GM10248 (cell line): ENCODE data around the gene HOXB2.
"Not testable (repeated sequence)": the region's sequence is repeated elsewhere in the genome, so short reads cannot be mapped to it uniquely, and the experiment has no call there.

Source experiments
- CTCF ChIA-PET: fragments of 300-600 bp; sonication (Branson Sonifier 250); formaldehyde crosslinking; extraction: SDS; loops from one replicate; lab custom pipeline; 2021; ENCODE audit warnings: antibody characterized with exemption; lab: Yijun Ruan, JAX
- POLR2A ChIA-PET: fragments of 350-650 bp; sonication (Branson Sonifier 250); formaldehyde crosslinking; extraction: SDS; loops from one replicate; lab custom pipeline; 2020; ENCODE audit warnings: antibody characterized with exemption; lab: Yijun Ruan, JAX
- DNase-seq: peaks from one replicate; pipeline ENCODE4 v3.0.0; 2012; ENCODE audit errors: extremely low spot score
- CTCF ChIP-seq: IDR thresholded peaks from 2 replicates; pipeline ENCODE4 v1.5.1; 2012; ENCODE audit warnings: mild to moderate bottlenecking, low read depth; ENCODE audit errors: extremely low read depth, missing control alignments, control extremely low read depth

HOXB2 gene

GRCh38 chr17:48513666-48514455, 31.0 kb downstream of the HOXB2 start:
- ChIA-PET POLR2A (no interaction called here), CTCF (interaction anchor here (0.9 to 2.3 kb wide), 6 partner anchors 14 to 252 kb away, joined by 3 to 12 read pairs (median 4); no protein-coding TSS in a partner anchor)
- TF ChIP-seq CTCF, result no peak
- DNase-seq, result no peak

GRCh38 chr17:48513097-48513496, 31.8 kb downstream of the HOXB2 start:
- CTCF ChIA-PET, result interaction anchor here (0.9 to 2.3 kb wide), 5 partner anchors 16 to 251 kb away, joined by 3 to 12 read pairs (median 4); no protein-coding TSS in a partner anchor
- DNase-seq, result peak; percentile 31
- POLR2A ChIA-PET, result no interaction called here
- TF ChIP-seq CTCF, result no peak

GRCh38 chr17:48510761-48511604, 33.9 kb downstream of the HOXB2 start:
- ChIA-PET POLR2A (interaction anchor here (0.6 to 0.7 kb wide), 2 partner anchors 19 to 216 kb away, joined by 3 to 6 read pairs; no protein-coding TSS in a partner anchor), CTCF (interaction anchor here (0.8 to 1.7 kb wide), 7 partner anchors 13 to 163 kb away, joined by 3 to 9 read pairs (median 3); partner anchors contain the start of gene HOXB5)
- peak; percentile 62 for DNase-seq

DNA sequence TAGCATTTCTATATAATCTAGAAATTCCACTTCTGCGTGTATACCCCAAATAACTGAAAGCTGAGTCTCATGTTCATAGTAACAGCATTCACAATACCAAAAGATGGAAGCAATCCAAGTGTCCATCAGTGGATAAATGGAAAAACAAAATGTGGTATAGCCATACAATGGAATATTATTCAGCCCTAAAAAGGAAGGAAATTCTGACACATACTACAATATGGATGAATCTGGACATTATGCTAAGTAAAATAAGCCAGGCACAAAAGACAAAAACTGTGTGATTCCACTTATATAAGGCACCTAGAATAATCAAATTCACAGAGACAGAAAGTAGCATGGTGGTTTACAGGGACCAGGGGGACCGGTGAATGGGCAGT, 34.5 kb downstream of the HOXB2 start:
- ChIA-PET CTCF (interaction anchor here (0.8 to 1.7 kb wide), 4 partner anchors 13 to 83 kb away, joined by 3 to 9 read pairs (median 3); partner anchors contain the start of gene HOXB5), POLR2A (no interaction called here)
- no peak for DNase-seq
- no peak for TF ChIP-seq CTCF

More at GRCh38 chr17:48510761-48511604, 33.9 kb downstream of the HOXB2 start:
- no peak for TF ChIP-seq CTCF

GRCh38 chr17:48509708-48510107, 35.2 kb downstream of the HOXB2 start:
- CTCF ChIA-PET, result interaction anchor here (0.8 to 1.7 kb wide), 4 partner anchors 17 to 247 kb away, joined by 3 read pairs; partner anchors contain the start of gene HOXB5
- POLR2A ChIA-PET, DNase-seq: not testable (repeated sequence)

DNA sequence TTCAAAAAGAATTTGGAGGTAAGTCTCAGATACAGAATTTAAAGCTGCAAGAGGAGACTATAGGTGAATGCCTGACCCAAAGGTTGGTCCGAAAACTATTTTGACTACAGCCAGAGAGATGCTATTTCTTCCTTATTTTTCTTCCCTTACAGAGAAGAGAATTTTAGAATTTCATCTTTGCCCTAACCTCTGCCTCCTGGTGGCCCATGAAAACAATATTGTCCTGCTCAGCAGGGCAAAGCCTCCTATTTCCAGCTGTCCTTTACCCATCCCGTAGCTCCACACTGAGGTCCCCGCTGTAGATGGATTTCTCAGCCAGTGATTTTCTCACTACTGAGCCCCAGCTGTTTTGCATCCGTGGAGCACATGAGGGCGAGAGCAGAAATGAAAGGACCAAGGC, 38.7 kb downstream of the HOXB2 start:
- POLR2A ChIA-PET, result interaction anchor here (0.6 kb wide), 1 partner anchor 395 kb away, joined by 3 read pairs; no protein-coding TSS in a partner anchor
- TF ChIP-seq CTCF, result no peak
- CTCF ChIA-PET, result interaction anchor here (1.2 to 2.9 kb wide), 3 partner anchors 14 to 52 kb away, joined by 3 to 16 read pairs (median 4); no protein-coding TSS in a partner anchor
- no peak for DNase-seq
